Stimulated activated CD4-positive, alpha-beta T cell treated with anti-CD3 and anti-CD28 coated beads, Interleukin-1b, Interleukin-23, amount 100 ng/mL, for 4 hours (primary cell): ENCODE data around the gene GMEB2.

Source experiments
- DNase-seq, 2 donors: peaks; one replicate each; pipeline ENCODE4 v3.0.0-alpha.2; 2020; ENCODE audit warnings: low read depth in 2 of 2

The GMEB2 gene

DNA sequence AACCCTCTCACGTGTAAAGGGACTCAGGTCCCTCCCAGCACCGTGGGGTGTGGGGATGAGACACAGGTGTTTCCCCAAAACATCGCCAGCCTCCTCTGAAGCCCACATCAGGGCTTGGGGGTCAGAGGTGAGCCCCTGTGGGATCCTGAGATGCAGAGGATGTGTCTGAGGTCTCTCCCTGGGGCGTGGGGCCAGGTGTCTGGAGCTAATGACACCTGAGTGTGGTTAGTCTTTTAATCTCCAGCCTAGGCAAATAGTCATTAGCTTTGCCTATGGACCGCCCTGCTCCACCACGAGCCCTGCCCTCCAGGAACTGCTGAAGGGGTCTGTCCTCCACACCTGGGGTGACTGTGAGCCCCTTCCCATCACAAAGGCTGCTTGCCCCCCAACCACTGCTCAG is 81.1 kb downstream of the GMEB2 start:
- DNase-seq = no peak

DNA sequence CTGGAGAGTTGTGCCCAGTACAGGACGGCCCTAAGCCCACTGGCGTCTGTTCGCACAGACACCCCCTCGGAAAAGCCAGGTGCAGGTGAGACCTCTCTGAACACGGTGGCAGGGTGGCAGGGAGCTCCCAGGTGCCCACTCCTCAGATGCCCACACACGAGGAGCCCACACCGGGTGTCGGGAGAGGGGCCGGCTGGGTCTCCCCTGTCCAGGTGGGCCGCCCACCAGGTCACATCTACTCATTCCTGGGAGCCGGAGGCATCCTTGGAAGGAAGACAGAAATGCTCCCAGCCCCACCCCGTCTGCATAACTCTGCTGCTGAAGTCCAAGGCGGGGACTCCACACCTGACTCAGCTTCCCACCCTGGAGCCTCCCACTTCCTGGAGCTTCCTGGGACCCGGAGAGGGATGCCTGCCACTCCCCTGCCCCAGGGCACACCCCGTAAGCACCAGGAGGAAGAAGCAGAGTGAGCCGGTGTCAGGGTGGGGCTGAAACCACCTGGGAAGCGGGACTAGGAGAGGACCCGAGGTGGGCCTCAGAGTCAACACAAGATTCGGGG is 81.9 kb downstream of the GMEB2 start:
- DNase-seq = no peak

DNA sequence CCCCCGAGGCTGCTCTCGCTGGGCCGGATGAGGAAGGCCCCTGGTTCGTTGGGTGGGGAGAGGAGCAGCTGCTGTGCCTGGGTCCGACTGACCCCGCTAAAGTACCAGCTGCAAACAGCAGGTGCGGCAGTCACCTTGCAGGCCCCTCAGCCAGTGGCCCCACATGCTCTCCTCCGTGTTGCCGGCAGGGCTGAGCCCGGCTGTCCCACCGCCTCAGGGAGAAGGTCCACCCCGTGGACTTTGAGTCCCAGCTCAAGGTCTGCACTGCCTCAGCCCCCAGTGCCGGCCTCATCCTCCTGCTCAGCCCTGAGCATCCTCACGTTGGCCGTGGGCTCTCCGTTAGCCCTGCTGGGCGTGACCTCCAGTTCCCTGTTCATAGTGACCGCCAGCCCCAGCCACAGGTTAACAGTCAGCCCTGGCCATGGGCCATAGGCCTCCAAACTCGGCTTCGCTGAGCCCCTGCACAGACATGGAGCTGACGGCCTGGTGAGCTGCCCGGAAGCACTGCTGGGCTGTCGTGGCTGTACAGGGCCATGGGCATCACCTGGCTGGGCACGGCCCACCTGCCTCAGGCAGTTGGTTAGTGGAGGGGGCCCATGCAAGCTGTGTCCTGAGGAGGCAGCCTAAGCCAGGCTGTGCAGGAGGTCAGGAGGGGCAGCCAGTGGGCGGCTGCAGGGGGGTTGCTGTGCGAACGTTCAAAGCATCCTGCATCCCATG is 82.5 kb downstream of the GMEB2 start:
- no peak for DNase-seq

DNA sequence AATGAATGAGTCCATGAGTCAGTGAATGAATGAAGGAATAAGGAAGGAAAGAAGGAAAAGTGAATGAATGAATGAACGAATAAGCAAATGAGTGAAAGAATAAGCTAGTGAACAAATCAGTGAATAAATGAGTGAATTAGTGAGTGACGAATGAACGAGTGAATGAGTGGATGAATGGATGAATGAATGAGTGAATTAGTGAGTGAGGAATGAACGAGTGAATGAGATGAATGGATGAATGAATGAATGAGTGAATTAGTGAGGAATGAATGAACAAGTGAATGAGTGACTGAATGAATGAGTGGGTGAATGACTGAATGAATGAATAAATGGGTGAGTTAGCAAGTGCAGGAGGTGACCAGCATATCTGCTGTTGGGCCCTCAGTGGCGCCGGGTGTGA is 83.2 kb downstream of the GMEB2 start:
- no peak for DNase-seq

DNA sequence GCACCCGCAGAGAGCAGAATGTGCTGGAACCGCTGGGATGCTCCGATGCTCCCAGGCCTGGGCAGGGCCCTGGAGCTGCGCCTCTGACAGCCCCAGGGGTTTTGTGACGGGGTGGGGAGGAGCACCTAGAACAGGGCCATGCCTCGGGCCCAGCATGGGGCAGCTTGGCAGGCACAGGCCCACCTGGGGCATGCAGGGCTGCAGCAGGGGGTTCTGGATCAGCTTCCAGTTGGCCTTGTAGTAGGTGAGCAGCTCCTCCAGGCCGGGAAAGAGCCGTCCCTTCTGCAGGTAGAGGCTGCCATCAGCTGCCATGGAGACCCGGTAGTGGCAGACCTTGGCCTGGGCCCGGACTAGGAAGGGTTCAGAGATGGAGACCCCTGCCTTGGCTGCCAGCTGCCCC is 83.8 kb downstream of the GMEB2 start:
- no peak for DNase-seq

DNA sequence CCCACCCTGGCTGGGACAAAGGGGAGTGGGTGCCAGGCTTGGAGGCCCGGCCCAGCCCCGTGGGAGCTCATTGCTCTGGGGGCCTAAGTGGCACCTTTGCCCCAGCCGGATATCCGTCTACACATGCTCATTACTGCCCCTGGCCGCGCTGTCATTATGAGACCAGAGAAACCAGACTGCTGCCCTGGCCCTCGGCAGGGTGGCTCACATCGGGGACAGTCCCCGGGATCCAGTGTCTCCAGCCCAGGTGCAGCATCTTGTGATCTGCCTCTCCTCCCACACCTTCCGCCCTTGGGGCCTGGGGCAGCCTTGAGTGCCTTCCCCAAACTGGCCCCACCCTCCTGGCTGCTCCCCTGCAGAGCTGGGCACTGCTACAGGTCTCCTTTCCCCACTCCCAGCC is 84.2 kb downstream of the GMEB2 start:
- DNase-seq = no peak

DNA sequence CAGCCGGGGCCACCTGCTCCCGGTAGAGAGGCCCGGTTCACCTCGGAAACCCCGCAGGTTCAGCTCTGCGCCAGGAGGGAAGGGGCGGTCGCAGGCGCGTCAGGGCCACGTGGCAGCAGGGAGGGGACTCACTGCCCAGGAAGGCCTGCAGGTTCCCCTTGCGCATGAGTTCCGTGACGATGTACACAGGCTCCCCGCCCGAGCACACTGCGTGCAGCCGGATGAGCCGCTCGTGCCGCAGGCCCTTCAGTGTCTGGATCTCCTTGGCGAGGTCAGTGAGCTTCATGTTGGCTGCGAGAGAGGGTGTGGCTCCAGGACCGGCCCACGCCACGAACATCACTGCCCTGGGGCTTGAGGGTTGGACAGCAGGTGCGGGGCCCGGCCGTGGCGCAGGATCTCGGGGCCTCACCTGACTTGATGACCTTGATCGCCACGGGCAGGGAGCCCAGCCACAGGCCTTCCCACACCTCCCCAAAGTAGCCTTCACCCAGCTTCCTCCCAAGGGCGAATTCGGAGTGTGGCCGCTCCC is 84.8 kb downstream of the GMEB2 start:
- no peak for DNase-seq

DNA sequence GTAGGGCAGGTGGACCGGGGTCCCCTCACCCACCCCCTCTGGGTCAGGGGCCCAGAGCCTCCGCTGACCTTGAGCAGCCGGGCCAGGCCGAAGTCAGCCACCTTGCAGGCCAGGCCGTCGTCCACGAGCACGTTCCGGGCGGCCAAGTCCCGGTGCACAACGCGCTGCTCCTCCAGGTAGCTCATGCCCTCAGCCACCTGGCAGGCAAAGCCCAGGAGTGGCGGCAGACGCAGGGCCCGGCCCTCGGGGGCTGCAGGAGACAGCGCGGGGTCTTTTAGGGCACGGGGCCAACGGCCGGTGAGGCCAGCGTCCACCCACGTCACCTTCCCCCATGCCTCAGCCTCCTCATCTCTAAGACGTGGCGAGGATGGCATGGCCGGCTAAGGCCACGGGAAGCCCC is 85.5 kb downstream of the GMEB2 start:
- DNase-seq = no peak

DNA sequence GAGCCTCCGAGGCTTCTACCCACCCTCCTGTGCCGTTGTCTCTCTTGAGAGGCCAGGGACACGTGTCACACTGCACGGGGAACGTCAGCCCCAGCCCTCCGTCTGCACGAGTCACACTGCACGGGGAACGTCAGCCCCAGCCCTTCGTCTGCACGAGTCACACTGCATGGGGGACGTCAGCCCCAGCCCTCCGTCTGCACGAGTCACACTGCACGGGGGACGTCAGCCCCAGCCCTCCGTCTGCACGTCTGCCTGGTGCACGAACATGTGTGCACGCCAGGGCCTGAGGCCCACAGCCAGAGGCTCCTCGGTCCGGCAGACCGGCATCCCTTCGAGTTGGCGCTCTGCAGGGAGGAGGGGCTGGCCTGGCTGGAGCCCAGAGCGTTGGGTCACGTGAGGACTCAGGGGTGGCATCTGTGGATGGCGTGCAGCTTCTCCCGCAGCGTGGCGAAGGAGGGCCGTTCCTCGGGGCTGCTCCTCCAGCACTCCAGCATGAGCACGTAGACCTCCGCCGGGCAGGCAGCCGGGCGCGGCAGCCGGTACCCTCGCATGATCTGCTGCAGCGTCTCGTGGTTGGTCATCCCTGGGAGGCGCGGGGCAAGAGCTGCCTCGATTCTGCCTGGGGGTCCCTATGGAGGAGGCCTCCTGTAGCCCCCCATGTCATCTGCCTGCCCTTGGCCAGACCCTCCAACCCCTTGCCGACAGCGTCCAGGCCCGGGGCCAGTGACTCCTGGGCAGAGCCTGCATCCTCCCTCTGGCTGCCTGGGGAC is 86.3 kb downstream of the GMEB2 start:
- no peak for DNase-seq

DNA sequence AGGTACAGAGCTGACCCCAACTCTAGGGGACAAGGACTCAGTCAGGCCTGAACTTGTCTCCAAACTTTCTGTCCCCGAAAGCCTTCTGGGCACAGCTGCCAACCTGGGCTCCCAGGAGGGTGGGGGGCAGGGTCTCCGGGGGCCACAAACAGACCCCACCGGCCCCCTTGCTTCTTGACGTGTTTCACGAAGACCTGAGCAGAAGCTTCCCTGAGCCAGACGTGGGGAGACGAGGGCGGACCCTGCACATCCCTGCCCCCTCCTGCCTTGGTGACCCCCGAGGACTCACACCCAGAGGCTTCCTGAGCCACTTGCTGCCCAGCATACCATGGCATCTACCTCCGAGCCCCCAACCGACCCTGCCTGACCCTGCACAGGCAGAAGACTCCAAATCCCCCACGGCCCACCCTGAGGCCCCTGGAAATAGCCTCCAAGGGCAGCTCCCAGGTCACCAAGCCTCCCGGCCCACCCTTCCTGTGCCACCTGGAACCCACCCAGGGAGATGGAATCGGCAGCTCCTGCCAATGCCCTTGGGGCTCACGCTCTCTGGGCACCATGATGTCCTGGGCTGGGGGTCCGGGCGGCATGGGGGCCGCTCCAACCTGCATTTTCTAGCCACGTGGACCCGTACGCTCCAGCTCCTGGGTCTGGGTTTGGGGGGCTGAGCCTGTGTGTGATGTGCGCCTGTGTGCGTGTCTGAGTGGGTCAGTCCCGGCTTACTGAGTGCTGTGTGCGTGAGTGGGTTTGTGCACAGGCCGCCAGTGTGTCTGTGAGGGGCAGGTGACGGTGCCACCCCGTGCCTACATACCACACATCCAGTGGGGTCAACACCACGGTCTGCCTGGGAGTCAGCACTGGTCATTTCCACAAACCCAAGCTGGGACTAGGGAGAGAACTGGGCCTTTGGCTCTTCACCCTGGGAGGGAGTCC is 87.2 kb downstream of the GMEB2 start:
- no peak for DNase-seq

DNA sequence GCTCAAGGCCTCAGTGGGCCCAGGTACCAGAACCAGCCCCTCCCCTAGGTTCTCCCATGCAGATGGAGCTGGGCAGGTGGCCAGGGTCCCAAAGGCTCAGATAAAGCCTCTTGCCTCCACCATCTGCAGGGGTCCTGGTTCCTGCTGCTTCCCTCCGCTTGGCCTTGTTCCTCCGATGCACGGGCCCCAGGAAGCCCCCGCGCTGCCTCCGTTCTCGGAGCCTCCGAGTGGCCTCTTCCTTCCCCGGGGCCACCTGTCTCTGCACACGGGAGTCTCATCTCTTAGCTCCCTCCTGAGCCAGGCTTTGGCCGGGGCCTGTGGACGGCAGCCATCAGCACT is 87.8 kb downstream of the GMEB2 start:
- no peak for DNase-seq

DNA sequence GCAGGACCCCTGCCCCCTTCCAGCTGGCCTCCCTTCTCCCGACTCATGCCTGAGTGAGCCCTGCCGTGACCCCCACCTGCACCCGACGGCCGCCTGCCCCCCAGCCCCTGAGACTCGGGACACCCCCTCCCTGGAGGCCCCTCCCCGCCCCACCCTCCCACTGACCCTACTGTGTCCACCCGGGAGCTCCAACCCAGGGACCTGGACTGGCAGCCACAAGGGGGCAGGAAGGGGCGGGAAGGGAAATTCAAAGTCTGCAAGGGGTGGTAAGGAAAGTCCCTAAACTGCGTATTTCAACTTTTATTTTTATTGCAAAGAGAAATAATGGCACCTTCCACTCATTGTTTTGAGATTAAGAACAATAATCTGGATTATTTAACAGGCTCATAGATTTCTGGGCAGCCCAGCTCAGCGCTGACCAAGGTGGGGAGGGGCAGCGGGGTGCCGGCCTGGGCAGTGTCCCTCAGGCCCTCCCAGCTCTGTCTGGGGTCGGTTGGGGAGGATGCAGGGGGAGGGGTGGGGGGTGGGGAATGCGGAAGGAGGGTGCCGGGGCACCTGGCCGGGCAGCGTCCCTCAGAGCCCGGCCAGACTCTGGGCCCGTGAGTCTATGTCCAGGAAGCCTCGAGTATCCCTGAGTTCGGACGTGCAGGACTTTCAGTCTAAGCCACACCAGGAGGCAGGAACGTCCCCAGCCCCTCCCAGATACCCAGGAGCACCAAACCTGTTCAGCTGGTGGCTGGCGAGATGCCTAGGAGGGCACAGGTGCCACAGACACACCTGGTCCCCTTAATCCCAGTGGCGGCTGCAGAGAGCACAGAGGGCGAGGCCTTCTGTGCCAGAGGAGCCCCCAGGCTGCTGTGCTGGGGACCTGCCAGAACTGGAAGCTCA is 88.5 kb downstream of the GMEB2 start:
- no peak for DNase-seq
